Activated T-cell treated with anti-CD3 and anti-CD28 coated beads for 24 hours (primary cell): ENCODE data around the gene HSD3B7.
"Not testable (repeated sequence)": the region's sequence is repeated elsewhere in the genome, so short reads cannot be mapped to it uniquely, and the experiment has no call there.

ENCODE experiments used
- DNase-seq: peaks from one replicate; pipeline ENCODE4 v3.0.0-alpha.2; 2020; ENCODE audit warnings: low read depth

Gene HSD3B7

DNA sequence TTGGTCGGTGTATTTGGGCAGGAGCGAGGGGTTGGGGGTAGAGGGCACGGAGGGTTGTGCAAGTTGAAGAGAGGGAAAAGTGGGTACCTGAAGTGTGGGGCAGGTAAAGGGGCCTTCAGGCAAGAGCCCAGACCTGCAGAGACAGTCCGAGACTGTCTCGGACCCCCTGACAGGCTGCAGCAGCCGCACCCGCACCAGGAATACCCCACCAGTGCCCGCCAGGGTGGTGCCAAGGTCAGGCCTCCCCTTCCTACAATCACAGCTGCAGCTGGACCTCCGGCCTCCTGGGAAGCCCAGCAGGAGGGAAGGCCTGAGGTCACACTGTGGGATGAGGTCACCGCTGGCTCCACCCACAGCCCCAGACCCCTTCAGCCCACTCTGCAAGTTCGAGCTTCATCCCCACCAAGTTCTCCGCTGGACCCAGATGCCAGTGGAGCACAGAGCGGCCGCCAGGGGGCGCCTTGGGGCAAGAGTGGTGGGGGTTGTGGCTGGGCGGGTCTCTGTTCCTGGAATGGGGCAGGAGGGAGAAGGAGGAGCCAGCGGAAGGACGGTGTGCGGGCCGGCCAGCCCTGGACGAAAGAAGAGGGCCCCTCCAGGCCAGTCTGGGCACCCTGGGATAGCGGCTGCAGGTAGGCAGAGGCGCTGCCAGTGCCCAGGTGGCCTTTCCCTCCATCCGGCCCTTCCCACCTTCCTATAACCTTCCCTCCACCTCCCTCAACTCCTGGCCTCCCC, at the start of gene HSD3B7:
TSS of gene HSD3B7 (plus strand) at position 539 of the 732 bp plus-strand sequence. CDS start 452 bp downstream, outside the sequence.
- DNase-seq = peak; percentile 70

DNA sequence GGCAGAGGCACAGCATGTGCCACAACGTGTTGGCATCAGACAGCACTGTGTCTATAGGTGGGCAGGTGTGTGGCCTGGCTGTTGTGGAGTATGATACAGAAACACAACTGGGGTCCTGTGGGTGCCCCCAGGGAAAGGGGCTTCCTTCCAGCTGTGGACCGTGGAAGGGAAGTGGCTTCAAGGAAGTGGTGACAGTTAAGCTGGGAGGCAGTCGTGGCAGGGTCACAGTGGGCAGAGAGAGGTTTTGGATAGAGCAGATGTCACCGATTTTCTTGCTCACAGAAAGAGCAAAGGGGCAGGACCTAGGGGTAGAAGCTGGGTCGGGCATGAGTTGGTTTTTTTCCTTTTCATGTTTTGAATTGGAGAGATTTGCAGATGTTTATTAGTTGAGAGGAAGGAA, 47.3 kb upstream of the HSD3B7 start:
- no peak for DNase-seq

DNA sequence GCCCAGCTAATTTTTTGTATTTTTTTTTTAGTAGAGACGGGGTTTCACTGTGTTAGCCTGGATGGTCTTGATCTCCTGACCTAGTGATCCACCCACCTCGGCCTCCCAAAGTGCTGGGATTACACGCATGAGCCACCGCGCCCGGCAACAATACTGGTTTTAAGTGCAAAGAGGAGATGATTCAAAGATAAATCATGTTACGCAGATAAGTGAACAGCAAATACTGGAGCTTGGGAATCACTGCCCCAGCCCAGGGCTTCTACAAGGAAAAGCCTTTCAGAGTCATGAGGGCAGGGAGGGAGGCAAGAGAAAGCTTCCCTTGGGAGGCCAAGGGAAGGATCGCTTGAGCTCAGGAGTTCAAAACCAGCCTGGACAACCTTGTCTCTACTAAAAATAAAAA, 45.4 kb upstream of the HSD3B7 start:
- DNase-seq = not testable (repeated sequence)

DNA sequence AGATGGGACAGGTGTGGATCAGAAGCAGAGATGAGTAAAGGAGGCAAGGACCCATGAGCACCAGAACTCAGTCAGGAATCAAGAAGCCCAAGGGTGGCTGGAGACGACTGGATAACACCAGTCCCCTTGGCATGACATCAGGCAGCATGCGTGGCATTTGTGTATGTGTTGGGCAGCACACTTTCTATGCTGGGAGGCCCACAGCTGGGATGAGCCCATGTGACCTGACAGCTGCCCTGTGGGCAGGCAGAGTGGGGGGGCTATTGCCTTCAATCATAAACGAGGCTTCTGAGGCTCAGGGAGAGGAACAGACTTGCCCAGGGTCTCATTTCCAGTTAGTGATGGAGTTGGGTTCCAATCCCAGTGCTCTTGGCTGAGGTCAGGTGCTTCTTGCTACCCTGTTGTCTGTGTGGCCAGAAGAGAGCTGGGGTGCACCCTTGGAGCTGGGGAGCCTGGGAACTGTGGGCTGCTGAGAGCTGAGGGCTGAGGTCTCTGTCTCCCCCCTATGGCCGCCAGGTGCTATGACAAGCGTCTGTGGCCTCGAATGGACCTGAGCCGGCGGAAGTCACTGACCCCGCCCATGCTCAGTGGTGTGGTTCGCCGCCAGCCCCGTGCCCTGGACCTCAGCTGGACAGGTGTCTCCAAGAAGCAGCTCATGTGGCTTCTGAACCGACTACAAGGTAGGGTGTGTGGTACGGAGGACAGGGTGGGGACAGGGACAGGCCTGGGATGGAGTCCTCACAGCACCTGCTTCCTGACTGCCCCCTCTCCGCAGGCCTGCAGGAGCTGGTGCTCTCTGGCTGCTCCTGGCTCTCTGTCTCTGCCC, 43.2 kb upstream of the HSD3B7 start:
- peak; percentile 59 for DNase-seq

DNA sequence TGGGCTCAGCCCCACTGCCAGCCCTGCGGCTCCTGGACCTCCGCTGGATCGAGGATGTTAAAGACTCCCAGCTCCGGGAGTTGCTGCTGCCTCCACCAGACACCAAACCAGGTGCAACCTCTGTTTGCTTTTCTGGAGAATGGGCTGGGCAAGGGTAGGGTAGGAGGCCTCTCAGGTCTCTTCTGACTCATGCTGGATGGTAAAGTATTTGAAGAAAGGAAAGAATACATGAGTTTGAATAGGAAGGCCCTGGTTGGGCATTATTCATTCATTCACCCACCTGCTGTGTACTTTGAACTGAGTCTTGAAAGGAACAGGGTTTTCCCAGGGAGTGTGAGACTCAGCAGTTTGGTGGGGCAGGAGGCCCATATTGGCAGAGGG, 42.6 kb upstream of the HSD3B7 start:
- DNase-seq = no peak

GRCh38 chr16:30944352-30944751, 40.7 kb upstream of the HSD3B7 start:
- DNase-seq = no peak

DNA sequence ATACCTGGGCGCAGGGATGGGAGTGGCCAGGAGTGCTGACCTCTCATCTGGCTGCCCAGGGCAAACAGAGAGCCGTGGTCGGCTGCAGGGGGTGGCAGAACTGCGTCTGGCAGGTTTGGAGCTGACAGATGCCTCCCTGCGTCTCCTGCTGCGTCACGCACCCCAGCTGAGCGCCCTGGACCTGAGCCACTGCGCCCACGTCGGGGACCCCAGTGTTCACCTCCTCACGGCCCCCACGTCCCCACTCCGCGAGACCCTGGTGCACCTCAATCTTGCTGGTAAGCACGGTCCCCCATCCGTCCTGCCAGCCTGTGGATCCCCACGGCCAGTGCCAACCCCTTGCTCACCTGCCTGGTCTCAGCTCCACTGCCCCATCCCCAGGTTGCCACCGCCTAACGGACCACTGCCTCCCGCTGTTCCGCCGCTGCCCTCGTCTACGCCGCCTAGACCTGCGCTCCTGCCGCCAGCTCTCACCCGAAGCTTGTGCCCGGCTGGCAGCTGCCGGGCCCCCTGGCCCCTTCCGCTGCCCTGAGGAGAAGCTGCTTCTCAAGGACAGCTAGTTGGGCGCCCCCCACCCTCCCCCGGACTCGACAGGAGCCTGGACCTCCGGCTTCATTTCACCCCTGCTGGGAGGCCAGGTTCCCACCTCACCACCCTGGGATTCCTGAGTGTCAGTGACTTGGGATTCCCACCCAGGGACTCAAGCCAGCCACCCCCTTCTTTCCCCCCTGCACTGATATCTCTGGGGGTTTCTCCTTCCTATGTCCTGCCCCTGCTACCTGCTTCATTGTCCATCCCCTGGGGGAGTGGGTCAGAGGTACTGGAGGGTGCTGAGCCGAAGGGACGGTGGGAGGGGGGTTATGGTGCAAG, 38.1 kb upstream of the HSD3B7 start:
- DNase-seq = no peak

GRCh38 chr16:30947541-30947858, 37.5 kb upstream of the HSD3B7 start:
- DNase-seq = no peak

GRCh38 chr16:30947859-30948666, 36.9 kb upstream of the HSD3B7 start:
- DNase-seq = no peak

GRCh38 chr16:30948667-30949649, 36.0 kb upstream of the HSD3B7 start, which contains the start of gene ORAI3:
TSS of gene ORAI3 (plus strand) at chr16:30949068. CDS start at chr16:30949290, 222 bp downstream.
- no peak for DNase-seq

GRCh38 chr16:30949650-30950515, 35.1 kb upstream of the HSD3B7 start:
- DNase-seq = no peak

DNA sequence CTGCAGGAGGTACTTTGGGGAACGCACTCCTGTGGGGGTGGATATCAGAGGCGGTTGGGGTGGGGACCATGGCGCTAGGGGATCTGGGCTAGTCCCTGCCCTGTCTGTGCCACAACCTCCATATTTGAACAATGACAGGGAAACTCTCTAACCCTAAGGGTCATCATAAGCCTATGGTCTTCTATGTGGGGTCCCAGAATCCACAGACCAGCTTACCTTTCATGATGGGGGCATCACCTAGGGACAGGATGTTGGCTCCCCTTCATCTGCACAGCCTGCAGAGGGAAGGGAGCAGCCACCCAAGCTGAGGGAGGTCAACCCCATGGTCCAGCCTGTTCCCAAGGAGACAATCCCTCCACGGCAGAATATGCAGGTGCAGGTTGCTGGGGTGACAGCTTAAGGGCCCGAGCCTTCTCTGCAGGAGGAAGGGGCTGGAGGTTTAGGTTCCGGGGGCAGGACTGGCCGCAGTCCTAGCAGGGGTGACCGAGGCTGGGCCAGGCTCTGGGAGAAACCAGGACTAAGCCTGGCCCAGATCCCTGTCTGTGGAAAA, 34.4 kb upstream of the HSD3B7 start:
- no peak for DNase-seq

GRCh38 chr16:30951193-30951592, 33.8 kb upstream of the HSD3B7 start:
- DNase-seq = no peak

DNA sequence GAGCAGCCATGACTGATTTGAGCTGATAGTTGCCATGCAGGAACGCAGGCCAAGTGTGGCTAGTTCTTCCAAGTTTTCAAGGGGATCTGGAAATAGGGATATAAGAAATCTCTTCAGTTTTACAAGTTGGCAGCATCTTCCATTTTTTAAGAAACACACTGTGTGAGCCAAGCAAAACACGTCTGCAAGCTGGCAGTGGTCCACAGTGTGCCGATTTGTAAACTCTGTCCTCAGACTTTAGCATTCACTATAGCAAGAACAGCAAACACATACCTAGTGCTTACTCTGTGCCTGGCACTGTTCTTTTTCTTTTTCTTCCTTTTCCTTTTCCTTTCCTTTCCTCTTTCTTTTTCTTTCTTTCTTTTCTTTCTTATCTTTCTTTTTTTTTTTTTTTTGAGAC, 33.3 kb upstream of the HSD3B7 start:
- DNase-seq = no peak

GRCh38 chr16:30953111-30953510, 31.9 kb upstream of the HSD3B7 start:
- DNase-seq = no peak

GRCh38 chr16:30953511-30954124, 31.4 kb upstream of the HSD3B7 start:
- peak; percentile 50 for DNase-seq

DNA sequence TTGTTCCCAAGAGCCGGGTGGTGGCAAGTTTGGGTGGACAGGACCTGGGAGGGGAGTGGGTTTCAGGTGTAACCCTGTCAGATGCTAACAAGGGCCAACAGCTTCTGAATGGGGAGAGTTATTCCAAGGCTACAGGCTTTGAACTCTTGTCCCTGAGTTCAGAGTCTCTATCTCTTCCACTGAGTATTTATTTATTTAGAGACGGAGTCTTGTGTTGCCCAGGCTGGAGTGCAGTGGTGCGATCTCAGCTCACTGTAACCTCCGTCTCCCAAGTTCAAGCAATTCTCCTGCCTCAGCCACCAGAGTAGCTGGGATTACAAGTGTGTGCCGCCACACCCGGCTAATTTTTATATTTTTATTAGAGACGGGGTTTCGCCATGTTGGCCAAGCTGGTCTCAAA, 30.0 kb upstream of the HSD3B7 start:
- no peak for DNase-seq

GRCh38 chr16:30956601-30957455, 28.2 kb upstream of the HSD3B7 start:
- DNase-seq = peak; percentile 88
